ENCODE data around the gene FAM184A. TPM values are rescaled to one million over a fixed set of nuclear protein-coding genes. Genes with fewer than 3 reads are reported as not detected.

FAM184A gene
- polyA plus RNA-seq, 2 of the 4 experiments (the other 2 are of a cell fraction), result 0.06 TPM; not detected in 1

DNA sequence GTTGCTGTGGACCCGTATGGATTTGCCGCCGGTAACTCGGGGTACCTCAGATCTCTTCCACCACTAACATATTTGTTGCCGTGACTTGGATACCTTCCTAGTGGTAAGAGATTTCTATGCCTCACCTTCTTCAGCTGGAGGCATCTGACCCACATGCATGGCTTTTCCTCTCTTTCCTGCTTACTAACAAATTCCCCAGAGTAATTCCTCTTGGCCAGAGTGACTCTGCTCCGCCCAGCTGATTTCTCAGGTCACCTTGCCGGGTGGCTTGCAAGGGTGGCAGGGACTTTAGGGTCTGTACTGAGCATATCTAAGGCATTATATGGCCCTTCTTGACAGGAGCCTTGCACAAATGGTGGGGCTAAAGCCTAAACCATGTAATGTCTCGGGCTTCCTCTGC, 38.2 kb downstream of the FAM184A start:
- FAIRE-seq (no peak), DNase-seq (ENCODE audit: low read depth in 1 of 2, low spot score in 1 of 2) (no peak), ATAC-seq (no peak)
- WGBS (ENCODE audit: missing lambda C conversion rate), result 82% methylated on average over 6 of the region's 8 CpGs
- ChIA-PET POLR2A (no interaction called here), CTCF (no interaction called here)
- TF ChIP-seq ZC3H11A (IDR thresholded peaks at IDR 0.05), result no peak
- TF ChIP-seq, protein P1, sequence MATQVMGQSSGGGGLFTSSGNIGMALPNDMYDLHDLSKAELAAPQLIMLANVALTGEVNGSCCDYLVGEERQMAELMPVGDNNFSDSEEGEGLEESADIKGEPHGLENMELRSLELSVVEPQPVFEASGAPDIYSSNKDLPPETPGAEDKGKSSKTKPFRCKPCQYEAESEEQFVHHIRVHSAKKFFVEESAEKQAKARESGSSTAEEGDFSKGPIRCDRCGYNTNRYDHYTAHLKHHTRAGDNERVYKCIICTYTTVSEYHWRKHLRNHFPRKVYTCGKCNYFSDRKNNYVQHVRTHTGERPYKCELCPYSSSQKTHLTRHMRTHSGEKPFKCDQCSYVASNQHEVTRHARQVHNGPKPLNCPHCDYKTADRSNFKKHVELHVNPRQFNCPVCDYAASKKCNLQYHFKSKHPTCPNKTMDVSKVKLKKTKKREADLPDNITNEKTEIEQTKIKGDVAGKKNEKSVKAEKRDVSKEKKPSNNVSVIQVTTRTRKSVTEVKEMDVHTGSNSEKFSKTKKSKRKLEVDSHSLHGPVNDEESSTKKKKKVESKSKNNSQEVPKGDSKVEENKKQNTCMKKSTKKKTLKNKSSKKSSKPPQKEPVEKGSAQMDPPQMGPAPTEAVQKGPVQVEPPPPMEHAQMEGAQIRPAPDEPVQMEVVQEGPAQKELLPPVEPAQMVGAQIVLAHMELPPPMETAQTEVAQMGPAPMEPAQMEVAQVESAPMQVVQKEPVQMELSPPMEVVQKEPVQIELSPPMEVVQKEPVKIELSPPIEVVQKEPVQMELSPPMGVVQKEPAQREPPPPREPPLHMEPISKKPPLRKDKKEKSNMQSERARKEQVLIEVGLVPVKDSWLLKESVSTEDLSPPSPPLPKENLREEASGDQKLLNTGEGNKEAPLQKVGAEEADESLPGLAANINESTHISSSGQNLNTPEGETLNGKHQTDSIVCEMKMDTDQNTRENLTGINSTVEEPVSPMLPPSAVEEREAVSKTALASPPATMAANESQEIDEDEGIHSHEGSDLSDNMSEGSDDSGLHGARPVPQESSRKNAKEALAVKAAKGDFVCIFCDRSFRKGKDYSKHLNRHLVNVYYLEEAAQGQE (IDR thresholded peaks at IDR 0.05), result no peak
- TF ChIP-seq HEYL (CRISPR knock-in tag; IDR thresholded peaks at IDR 0.05), result no peak
- TF ChIP-seq BHLHE40 (IDR thresholded peaks at IDR 0.05; ENCODE audit: low read depth, low read length), result no peak
- TF ChIP-seq ZSCAN20 (CRISPR knock-in tag; IDR thresholded peaks at IDR 0.05), result no peak
- no peak for TF ChIP-seq MAZ (IDR thresholded peaks at IDR 0.05; ENCODE audit: borderline replicate concordance, low read depth, low read length)
- no peak for TF ChIP-seq CBX8 (IDR thresholded peaks at IDR 0.05)
- TF ChIP-seq EP300 (IDR thresholded peaks at IDR 0.05), result no peak
- no peak for TF ChIP-seq EHMT2 (IDR thresholded peaks at IDR 0.05; ENCODE audit: low read depth)
- TF ChIP-seq, protein P2, sequence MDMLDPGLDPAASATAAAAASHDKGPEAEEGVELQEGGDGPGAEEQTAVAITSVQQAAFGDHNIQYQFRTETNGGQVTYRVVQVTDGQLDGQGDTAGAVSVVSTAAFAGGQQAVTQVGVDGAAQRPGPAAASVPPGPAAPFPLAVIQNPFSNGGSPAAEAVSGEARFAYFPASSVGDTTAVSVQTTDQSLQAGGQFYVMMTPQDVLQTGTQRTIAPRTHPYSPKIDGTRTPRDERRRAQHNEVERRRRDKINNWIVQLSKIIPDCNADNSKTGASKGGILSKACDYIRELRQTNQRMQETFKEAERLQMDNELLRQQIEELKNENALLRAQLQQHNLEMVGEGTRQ (IDR thresholded peaks at IDR 0.05), result no peak
- no peak for TF ChIP-seq POLR2A (IDR thresholded peaks at IDR 0.05; ENCODE audit: low read length)
- TF ChIP-seq RCOR1 (IDR thresholded peaks at IDR 0.05; ENCODE audit: low read depth, low read length), result no peak
- TF ChIP-seq, protein P3, sequence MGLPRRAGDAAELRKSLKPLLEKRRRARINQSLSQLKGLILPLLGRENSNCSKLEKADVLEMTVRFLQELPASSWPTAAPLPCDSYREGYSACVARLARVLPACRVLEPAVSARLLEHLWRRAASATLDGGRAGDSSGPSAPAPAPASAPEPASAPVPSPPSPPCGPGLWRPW (IDR thresholded peaks at IDR 0.05), result no peak
- no peak for TF ChIP-seq TFCP2L1 (CRISPR knock-in tag; IDR thresholded peaks at IDR 0.05)
- TF ChIP-seq JUNB (IDR thresholded peaks at IDR 0.05), result no peak
- TF ChIP-seq RAD21 (conservative IDR thresholded peaks at IDR 0.05 in 1 of 2, IDR thresholded peaks at IDR 0.05 in 1 of 2), result no peak
- no peak for TF ChIP-seq CHD2 (IDR thresholded peaks at IDR 0.05; ENCODE audit: low read length, partially characterized antibody)
- no peak for TF ChIP-seq HOXB5 (CRISPR knock-in tag; IDR thresholded peaks at IDR 0.05)
- TF ChIP-seq, protein P4, sequence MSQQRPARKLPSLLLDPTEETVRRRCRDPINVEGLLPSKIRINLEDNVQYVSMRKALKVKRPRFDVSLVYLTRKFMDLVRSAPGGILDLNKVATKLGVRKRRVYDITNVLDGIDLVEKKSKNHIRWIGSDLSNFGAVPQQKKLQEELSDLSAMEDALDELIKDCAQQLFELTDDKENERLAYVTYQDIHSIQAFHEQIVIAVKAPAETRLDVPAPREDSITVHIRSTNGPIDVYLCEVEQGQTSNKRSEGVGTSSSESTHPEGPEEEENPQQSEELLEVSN (IDR thresholded peaks at IDR 0.05; ENCODE audit: borderline replicate concordance, low read depth), result no peak
- no peak for TF ChIP-seq KDM5A (IDR thresholded peaks at IDR 0.05)
- H3K4me1 ChIP-seq, result no peaks in the 10 kb centered on the region
- no peak overlapping the region for H3K4me3 ChIP-seq
- no peaks in the 10 kb centered on the region for H3K9me3 ChIP-seq
- H3K4me2 ChIP-seq, result no peak overlapping the region
- H3K27ac ChIP-seq, result no peak overlapping the region

DNA sequence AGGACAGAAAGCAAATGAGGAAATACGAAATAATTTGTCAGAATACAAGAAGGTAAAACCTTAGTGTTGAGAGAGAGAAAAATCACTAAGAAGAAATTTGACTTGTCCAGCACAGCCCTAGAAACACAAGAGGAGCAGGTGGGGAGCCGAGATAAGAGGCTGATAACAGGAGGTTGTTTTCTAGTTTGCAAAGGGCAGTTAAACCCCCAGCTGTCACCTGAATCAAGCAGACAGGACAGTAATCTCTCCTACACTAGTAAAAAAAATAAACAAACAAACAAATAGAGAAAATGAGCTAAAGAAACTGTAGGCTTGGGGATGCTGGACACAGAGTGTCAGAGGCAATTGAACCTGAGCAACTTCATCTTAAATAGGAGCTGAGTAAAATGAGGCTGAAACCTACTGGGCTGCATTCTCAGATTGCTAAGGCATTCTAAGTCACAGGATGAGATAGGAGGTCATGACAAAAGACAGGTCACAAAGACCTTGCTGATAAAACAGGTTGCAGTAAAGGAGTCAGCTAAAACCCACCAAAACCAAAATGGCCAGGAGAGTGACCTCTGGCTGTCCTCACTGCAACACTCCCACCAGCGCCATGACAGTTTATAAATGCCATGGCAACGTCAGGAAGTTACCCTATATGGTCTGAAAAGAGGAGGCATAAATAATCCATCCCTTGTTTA, 40.4 kb downstream of the FAM184A start:
- Histone ChIP-seq H3K4me1 (no peaks in the 10 kb centered on the region), H3K27ac (no peak overlapping the region), H3K9me3 (no peaks in the 10 kb centered on the region), H3K4me3 (no peak overlapping the region), H3K4me2 (no peak overlapping the region)
- DNase-seq (ENCODE audit: low read depth in 1 of 2, low spot score in 1 of 2), result no peak
- TF ChIP-seq CEBPB (IDR thresholded peaks at IDR 0.05), result no peak
- TF ChIP-seq RAD21 (conservative IDR thresholded peaks at IDR 0.05 in 1 of 2, IDR thresholded peaks at IDR 0.05 in 1 of 2), result no peak
- TF ChIP-seq JUNB (IDR thresholded peaks at IDR 0.05), result no peak
- TF ChIP-seq HDAC2 (IDR thresholded peaks at IDR 0.05), result no peak
- no peak for TF ChIP-seq HOXA7 (CRISPR knock-in tag; IDR thresholded peaks at IDR 0.05)
- no peak for TF ChIP-seq JUN (IDR thresholded peaks at IDR 0.05)
- no peak for TF ChIP-seq HEYL (CRISPR knock-in tag; IDR thresholded peaks at IDR 0.05)
- TF ChIP-seq CBX2 (IDR thresholded peaks at IDR 0.05; ENCODE audit: borderline replicate concordance, low read depth), result no peak
- no peak for TF ChIP-seq BHLHE40 (IDR thresholded peaks at IDR 0.05; ENCODE audit: low read depth, low read length)
- no peak for TF ChIP-seq ZSCAN20 (CRISPR knock-in tag; IDR thresholded peaks at IDR 0.05)
- TF ChIP-seq, protein P5, sequence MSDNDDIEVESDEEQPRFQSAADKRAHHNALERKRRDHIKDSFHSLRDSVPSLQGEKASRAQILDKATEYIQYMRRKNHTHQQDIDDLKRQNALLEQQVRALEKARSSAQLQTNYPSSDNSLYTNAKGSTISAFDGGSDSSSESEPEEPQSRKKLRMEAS (IDR thresholded peaks at IDR 0.05), result no peak
- TF ChIP-seq MAFK (IDR thresholded peaks at IDR 0.05; ENCODE audit: partially characterized antibody), result no peak
- TF ChIP-seq NPAS2 (CRISPR knock-in tag; IDR thresholded peaks at IDR 0.05; ENCODE audit: borderline replicate concordance), result no peak
- no peak for TF ChIP-seq SMC3 (IDR thresholded peaks at IDR 0.05)
- TF ChIP-seq RCOR1 (IDR thresholded peaks at IDR 0.05; ENCODE audit: low read depth, low read length), result no peak
- TF ChIP-seq KDM1A (IDR thresholded peaks at IDR 0.05; ENCODE audit: low read depth), result no peak
- TF ChIP-seq POLR2A (IDR thresholded peaks at IDR 0.05; ENCODE audit: low read length), result no peak
- FAIRE-seq, result no peak
- no peak for ATAC-seq
- CTCF ChIA-PET, result no interaction called here
- POLR2A ChIA-PET, result no interaction called here
- 8% methylated on average over 4 of the region's 4 CpGs for WGBS (ENCODE audit: missing lambda C conversion rate)

Data from A549 (cell line).